ENCODE results near the gene CRADD. TPM values are rescaled to one million over a fixed set of nuclear protein-coding genes. Genes with fewer than 3 reads are reported as not detected.

The CRADD gene
- total and polyA plus RNA-seq, 10 of the 15 experiments (the other 5 are each of a cell fraction or from before 2014, with no cell fraction given): 7.6 to 15.5 (median 11.7) TPM

- POLR2A ChIA-PET: interaction anchor here (0.7 kb wide), 1 partner anchor 59 kb away, joined by 3 read pairs; no protein-coding TSS in a partner anchor
- H3K4me2 ChIP-seq (ENCODE audit: control insufficient read depth, insufficient read depth): no peak overlapping the region
Measured at GRCh38 chr12:93653712-93654111, 23.5 kb upstream of the CRADD start.

More at GRCh38 chr12:93653712-93654111, 23.5 kb upstream of the CRADD start:
- RAD21 ChIA-PET (ENCODE audit: unreplicated experiment): no interaction called here
- Histone ChIP-seq H2AFZ (ENCODE audit: control insufficient read depth, low read depth, low read length) (no peak overlapping the region), H3K79me2 (ENCODE audit: control insufficient read depth, insufficient read depth, low read length) (no peaks in the 10 kb centered on the region), H3K9me3 (replicated peaks; ENCODE audit: control insufficient read depth, insufficient read depth, low read length) (no peaks in the 10 kb centered on the region; the same call in 2 of the 3 replicates), H3K9ac (ENCODE audit: control insufficient read depth, insufficient read depth, low read length) (no peak overlapping the region), H3K27ac (ENCODE audit: control insufficient read depth, insufficient read depth) (no peak overlapping the region), H3K27me3 (replicated peaks in 1 of 2; ENCODE audit: control insufficient read depth in 2 of 2, insufficient read depth in 2 of 2, low read length in 1 of 2) (no peaks in the 10 kb centered on the region), H3K4me1 (ENCODE audit: control insufficient read depth, insufficient read depth, low read length) (no peaks in the 10 kb centered on the region), H3K36me3 (ENCODE audit: control insufficient read depth in 2 of 2, insufficient read depth in 2 of 2, low read length in 1 of 2) (no peaks in the 10 kb centered on the region), H4K20me1 (ENCODE audit: control insufficient read depth, insufficient read depth) (no peaks in the 10 kb centered on the region), H3K4me3 (no peak overlapping the region)
- DNase-seq (ENCODE audit: low read depth, low spot score) (no peak), ATAC-seq (no peak), FAIRE-seq (no peak)
- CTCF ChIA-PET: no interaction called here
- 40% methylated on average over 3 of the region's 3 CpGs for WGBS (ENCODE audit: insufficient coverage, insufficient replicate concordance, low lambda C conversion rate, missing lambda C conversion rate)
- SMC1A ChIA-PET (ENCODE audit: uncharacterized antibody, unreplicated experiment): interaction anchor here (0.7 kb wide), 1 partner anchor 62 kb away, joined by 3 read pairs; no protein-coding TSS in a partner anchor
- TF ChIP-seq FOS (IDR thresholded peaks at IDR 0.05; ENCODE audit: borderline replicate concordance, extremely low read depth, insufficient read length): no peak
- no peak for TF ChIP-seq PAX5 (IDR thresholded peaks at IDR 0.05; ENCODE audit: borderline replicate concordance, low read depth, low read length)
- TF ChIP-seq E4F1 (IDR thresholded peaks at IDR 0.05; ENCODE audit: borderline replicate concordance, partially characterized antibody): no peak
- no peak for TF ChIP-seq SMARCA5 (IDR thresholded peaks at IDR 0.05)
- no peak for TF ChIP-seq MYB (IDR thresholded peaks at IDR 0.05; ENCODE audit: borderline replicate concordance, low read depth, low read length)
- TF ChIP-seq ATF2 (IDR thresholded peaks at IDR 0.05; ENCODE audit: low read length): no peak
- TF ChIP-seq STAT1 (conservative IDR thresholded peaks at IDR 0.05): no peak
- TF ChIP-seq CREM (IDR thresholded peaks at IDR 0.05; ENCODE audit: low read depth): no peak
- BruUV-seq (replicated peaks): no TSS peak
- intact Hi-C loops (cut with micrococcal nuclease; ENCODE audit: unreplicated experiment) (no loop called here), in situ Hi-C loops (cut with MboI) (no loop called here)

Data from GM12878 (cell line).